ENCODE measurements around the gene PKP3. TPM values are rescaled to one million over a fixed set of nuclear protein-coding genes. Genes with fewer than 3 reads are reported as not detected.
A peak's percentile ranks its signal among the peaks of the same experiment; 100 is the strongest.

The PKP3 gene
- total RNA-seq, 4 donors from 2014 or later = 0.46 to 5.1 (median 1.5) TPM; not detected in 1

- intact Hi-C loops (cut with DNase I; ENCODE audit: low total_unique reads) = no loop called here
- Histone ChIP-seq H3K4me1 (peaks cover 10 to 11% of the 10 kb centered on the region in 2 donors), H3K36me3 (no peaks in the 10 kb centered on the region), H3K27me3 (no peaks in the 10 kb centered on the region), H3K9me3 (no peaks in the 10 kb centered on the region), H3K4me3 (no peak overlapping the region), H3K27ac (no peak overlapping the region)
- TF ChIP-seq POLR2A (IDR thresholded peaks at IDR 0.05) = no peak
- TF ChIP-seq CTCF (IDR thresholded peaks at IDR 0.05) = no peak
- DNase-seq = peak; percentile 14 to 18
These were observed 43.2 kb upstream of the PKP3 start for GRCh38 chr11:350723-351255.

GRCh38 chr11:351411-351810 is 42.6 kb upstream of the PKP3 start:
- H3K27ac ChIP-seq = no peak overlapping the region
- H3K36me3 ChIP-seq = no peaks in the 10 kb centered on the region
- H3K4me3 ChIP-seq = no peak overlapping the region
- intact Hi-C loops (cut with DNase I; ENCODE audit: low total_unique reads) = no loop called here
- H3K27me3 ChIP-seq = no peaks in the 10 kb centered on the region
- DNase-seq = peak; percentile 14 to 25
- peaks cover 10 to 11% of the 10 kb centered on the region in 2 donors for H3K4me1 ChIP-seq
- H3K9me3 ChIP-seq = no peaks in the 10 kb centered on the region
- no peak for TF ChIP-seq CTCF (IDR thresholded peaks at IDR 0.05)
- TF ChIP-seq POLR2A (IDR thresholded peaks at IDR 0.05) = no peak

DNA sequence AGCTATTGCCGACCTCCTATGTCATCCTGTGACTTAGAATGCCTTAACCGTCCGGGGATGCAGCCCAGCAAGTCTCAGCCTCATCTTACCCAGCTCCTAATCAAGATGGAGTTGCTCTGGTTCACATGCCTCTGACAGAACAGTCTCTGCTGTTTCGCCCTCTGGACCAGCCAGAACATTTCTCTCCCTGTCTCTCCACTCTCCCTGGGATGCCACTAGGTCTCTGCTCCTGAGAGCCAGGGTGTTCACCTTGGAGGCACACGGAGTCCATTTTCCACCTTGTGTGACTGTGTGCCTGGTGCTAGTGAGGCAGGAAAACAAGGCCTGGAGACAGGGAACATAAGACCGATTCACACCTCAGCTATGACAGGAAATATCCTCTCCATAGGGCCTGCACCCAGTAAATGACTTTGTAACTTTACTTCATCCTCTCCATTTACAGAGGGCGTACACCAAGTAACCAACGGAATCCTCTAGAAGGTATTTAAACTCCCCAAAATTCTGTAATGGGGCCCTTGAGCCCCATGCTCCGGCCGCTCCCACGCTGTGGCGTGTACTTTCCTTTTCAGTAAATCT is 41.5 kb upstream of the PKP3 start:
- TF ChIP-seq POLR2A (IDR thresholded peaks at IDR 0.05) (no peak), CTCF (IDR thresholded peaks at IDR 0.05) (no peak)
- Histone ChIP-seq H3K4me1 (peaks cover 10 to 11% of the 10 kb centered on the region in 2 donors), H3K27ac (peak overlapping the region; percentile 98 to 99), H3K9me3 (no peaks in the 10 kb centered on the region), H3K36me3 (no peaks in the 10 kb centered on the region), H3K4me3 (no peak overlapping the region), H3K27me3 (no peaks in the 10 kb centered on the region)
- intact Hi-C loops (cut with DNase I; ENCODE audit: low total_unique reads) = no loop called here
- DNase-seq = peak in 1 of 2 donors; percentile 18

DNA sequence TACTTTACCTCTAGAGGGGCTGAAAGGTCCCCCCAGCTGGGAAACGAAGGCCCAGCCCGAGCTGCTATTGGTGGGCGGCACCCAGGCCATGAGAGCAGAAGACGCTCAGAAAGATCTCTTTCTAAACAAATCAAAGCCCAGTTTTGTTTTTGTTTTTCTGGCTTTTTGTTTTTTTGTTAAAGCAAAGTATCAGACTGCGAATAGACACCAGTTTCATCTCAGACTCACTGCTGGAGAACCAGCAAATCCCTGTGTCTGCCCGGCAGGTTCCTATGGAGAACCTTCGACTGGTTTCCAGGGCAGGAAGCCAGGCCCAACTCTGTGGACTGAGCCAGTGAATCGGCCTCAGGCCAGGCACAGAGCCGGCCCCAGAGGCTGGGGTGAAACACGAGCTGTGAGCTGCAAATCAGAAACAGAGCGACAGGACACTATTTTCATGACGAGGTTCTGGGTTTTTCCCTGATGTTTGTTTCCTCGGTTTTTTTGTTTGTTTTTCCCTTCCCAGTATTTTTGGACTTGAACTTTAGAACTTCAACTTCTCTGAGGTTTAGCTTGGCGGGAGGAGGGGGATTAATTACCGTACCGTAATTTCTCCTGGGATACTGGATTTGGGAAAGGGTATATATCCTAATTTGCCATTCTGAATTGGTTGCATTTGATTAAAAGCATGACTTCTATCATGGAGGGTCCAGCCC is 40.7 kb upstream of the PKP3 start:
- Histone ChIP-seq H3K27me3 (no peaks in the 10 kb centered on the region), H3K4me3 (no peak overlapping the region), H3K9me3 (no peaks in the 10 kb centered on the region), H3K27ac (peak overlapping the region; percentile 98 to 99), H3K4me1 (peaks cover 10 to 11% of the 10 kb centered on the region in 2 donors), H3K36me3 (no peaks in the 10 kb centered on the region)
- intact Hi-C loops (cut with DNase I; ENCODE audit: low total_unique reads) = no loop called here
- peak; percentile 91 for DNase-seq
- peak in 1 of 2 donors; percentile 72 for TF ChIP-seq POLR2A (IDR thresholded peaks at IDR 0.05)
- peak in 1 of 4 experiments; percentile 13 for TF ChIP-seq CTCF (IDR thresholded peaks at IDR 0.05)
